ENCODE measurements around the gene UGDH. TPM values are rescaled to one million over a fixed set of nuclear protein-coding genes. Genes with fewer than 3 reads are reported as not detected.

UGDH gene
- total RNA-seq, 1 donor from 2014 or later: 65.0 TPM

DNA sequence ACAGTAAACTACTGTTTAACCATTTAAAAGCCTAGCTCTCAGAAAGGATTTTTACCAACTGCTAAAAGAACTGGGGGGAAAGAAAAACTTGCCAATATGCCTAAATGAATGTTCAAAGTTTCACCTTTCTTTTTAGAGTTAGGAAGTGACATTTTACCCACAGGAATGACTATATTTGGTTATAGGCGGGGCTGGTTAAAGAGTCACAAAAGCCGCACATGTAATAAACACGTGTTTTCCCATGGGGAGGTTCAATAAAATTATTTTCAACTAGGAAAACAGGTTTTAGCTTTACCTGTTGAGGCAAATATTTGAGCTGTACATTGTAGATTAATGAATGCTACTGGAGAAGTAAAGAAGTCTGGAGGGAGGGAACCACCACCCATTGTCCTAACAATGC is 41.6 kb upstream of the UGDH start:
- H3K27me3 ChIP-seq (ENCODE audit: control insufficient read depth, insufficient read depth, low read length): no peaks in the 10 kb centered on the region
- no peak for FAIRE-seq
- no peaks in the 10 kb centered on the region for H3K36me3 ChIP-seq (ENCODE audit: control insufficient read depth, insufficient read depth, low read length)
- no peak for TF ChIP-seq CTCF (IDR thresholded peaks at IDR 0.05; ENCODE audit: insufficient read depth, low read length, severe bottlenecking)
- H3K4me3 ChIP-seq (ENCODE audit: low read depth, low read length): no peak overlapping the region
- peak; percentile 94 for DNase-seq (ENCODE audit: low read depth)

DNA sequence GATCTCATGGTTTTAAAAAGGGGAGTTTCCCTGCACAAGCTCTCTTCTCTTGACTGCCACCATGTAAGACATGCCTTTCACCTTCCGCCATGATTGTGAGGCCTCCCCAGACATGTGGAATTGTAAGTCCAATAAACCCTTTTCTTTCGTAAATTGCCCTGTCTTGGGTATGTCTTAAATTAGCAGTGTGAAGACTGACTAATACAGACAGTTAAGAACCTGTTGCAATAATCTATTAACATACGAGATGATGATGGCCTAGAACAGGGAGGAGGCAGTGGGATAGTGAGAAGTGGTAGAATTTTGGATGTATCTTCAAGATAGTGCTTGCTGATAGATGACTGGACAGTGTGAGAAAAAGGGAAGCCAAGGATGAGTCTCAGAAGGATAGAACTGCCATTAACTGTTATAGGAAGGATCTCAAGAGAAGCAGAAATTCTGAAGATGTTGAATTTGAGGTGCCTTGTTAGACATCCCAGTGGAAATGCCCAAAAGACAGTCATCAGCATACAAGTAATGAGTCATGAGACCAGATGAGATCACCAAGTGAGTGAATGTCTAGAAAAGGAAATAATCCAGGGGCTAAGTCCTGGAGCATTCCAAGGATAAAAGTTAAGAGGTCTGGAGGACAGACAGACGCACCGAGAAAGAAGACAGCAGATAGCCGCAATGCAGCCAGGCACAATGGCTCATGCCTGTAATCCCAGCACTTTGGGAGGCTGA is 38.8 kb upstream of the UGDH start:
- no peak overlapping the region for H3K4me3 ChIP-seq (ENCODE audit: low read depth, low read length)
- FAIRE-seq: no peak
- peak; percentile 97 for DNase-seq (ENCODE audit: low read depth)
- no peak for TF ChIP-seq CTCF (IDR thresholded peaks at IDR 0.05; ENCODE audit: insufficient read depth, low read length, severe bottlenecking)
- H3K36me3 ChIP-seq (ENCODE audit: control insufficient read depth, insufficient read depth, low read length): no peaks in the 10 kb centered on the region
- no peaks in the 10 kb centered on the region for H3K27me3 ChIP-seq (ENCODE audit: control insufficient read depth, insufficient read depth, low read length)

DNA sequence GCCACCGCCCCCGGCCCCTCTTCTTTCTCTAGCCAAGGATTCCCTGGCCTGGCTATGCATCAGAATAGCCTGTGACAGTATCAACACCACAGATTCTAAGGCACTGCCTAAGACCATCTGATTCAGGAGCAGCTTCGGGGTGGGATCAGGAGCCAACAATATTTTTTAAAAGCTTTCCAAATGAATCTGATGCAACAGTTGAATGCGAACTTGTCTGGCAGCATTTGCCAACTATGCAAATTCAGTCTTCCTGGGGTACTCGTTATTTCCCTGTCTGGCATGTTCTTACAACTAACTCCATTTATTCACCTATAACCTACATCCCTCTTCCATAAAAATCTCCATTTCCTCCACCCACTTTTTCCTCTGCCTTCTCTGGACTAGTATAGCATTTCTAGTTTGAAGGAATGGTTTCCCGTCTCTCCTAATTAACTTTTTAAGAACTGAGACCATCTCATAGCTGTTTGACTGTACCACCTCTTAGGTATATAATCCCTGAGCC is 36.2 kb upstream of the UGDH start:
- Histone ChIP-seq H3K4me3 (ENCODE audit: low read depth, low read length) (no peak overlapping the region), H3K36me3 (ENCODE audit: control insufficient read depth, insufficient read depth, low read length) (no peaks in the 10 kb centered on the region), H3K27me3 (ENCODE audit: control insufficient read depth, insufficient read depth, low read length) (no peaks in the 10 kb centered on the region)
- no peak for FAIRE-seq
- peak; percentile 49 for DNase-seq (ENCODE audit: low read depth)
- TF ChIP-seq CTCF (IDR thresholded peaks at IDR 0.05; ENCODE audit: insufficient read depth, low read length, severe bottlenecking): no peak

DNA sequence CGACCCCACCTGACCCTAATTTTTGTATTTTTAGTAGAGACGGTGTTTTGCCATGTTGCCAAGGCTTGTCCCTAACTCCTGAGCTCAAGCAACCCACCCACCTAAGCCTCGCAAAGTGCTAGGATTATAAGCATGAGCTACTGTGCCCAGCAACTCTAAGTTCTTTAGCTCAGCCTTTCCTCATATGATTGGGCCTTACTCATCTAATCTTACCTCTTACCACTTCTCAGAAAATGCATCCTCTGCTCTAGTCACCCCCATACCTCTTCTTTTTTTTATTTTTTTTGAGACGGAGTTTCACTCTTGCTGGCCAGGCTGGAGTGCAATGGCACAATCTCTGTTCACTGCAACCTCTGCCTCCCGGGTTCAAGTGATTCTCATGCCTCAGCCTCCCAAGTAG is 35.6 kb upstream of the UGDH start:
- TF ChIP-seq CTCF (IDR thresholded peaks at IDR 0.05; ENCODE audit: insufficient read depth, low read length, severe bottlenecking): no peak
- H3K27me3 ChIP-seq (ENCODE audit: control insufficient read depth, insufficient read depth, low read length): no peaks in the 10 kb centered on the region
- FAIRE-seq: no peak

DNA sequence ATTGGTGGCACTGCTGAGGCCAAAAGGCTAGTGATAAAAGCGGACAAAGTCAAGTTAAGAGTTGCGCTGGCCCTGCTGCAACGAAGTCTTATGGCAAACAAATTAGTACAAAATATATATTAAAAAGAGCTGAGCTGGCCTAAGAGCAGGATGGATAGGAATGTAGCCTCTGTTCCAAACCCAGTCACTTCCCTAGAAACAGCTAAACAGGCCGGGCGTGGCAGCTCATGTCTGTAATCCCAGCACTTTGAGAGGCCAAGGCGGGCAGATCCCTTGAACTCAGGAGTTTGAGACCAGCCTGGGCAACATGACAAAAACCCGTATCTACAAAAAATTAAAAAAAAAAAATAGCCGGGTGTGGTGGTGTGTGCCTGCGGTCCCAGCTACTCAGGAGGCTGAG is 32.4 kb upstream of the UGDH start:
- no peak overlapping the region for H3K4me3 ChIP-seq (ENCODE audit: low read depth, low read length)
- TF ChIP-seq CTCF (IDR thresholded peaks at IDR 0.05; ENCODE audit: insufficient read depth, low read length, severe bottlenecking): no peak
- no peaks in the 10 kb centered on the region for H3K27me3 ChIP-seq (ENCODE audit: control insufficient read depth, insufficient read depth, low read length)
- DNase-seq (ENCODE audit: low read depth) (no peak), FAIRE-seq (no peak)
- H3K36me3 ChIP-seq (ENCODE audit: control insufficient read depth, insufficient read depth, low read length): no peaks in the 10 kb centered on the region

More for the DNA sequence above, 35.6 kb upstream of the UGDH start:
- no peak for DNase-seq (ENCODE audit: low read depth)
- no peak overlapping the region for H3K4me3 ChIP-seq (ENCODE audit: low read depth, low read length)
- no peaks in the 10 kb centered on the region for H3K36me3 ChIP-seq (ENCODE audit: control insufficient read depth, insufficient read depth, low read length)

- DNase-seq (ENCODE audit: low read depth) (no peak), FAIRE-seq (no peak)
- no peak for TF ChIP-seq CTCF (IDR thresholded peaks at IDR 0.05; ENCODE audit: insufficient read depth, low read length, severe bottlenecking)
- Histone ChIP-seq H3K36me3 (ENCODE audit: control insufficient read depth, insufficient read depth, low read length) (no peaks in the 10 kb centered on the region), H3K4me3 (ENCODE audit: low read depth, low read length) (no peak overlapping the region), H3K27me3 (ENCODE audit: control insufficient read depth, insufficient read depth, low read length) (no peaks in the 10 kb centered on the region)
Measured at GRCh38 chr4:39555472-39555871, 28.2 kb upstream of the UGDH start.
